HFF-Myc (cell line): Measurements from ENCODE around the gene CDKN2B.

ENCODE experiments used
- DNase-seq: peaks from one replicate; pipeline ENCODE4 v3.0.0-alpha.2; 2011; ENCODE audit warnings: low read depth; ENCODE audit errors: extremely low read depth
- H3K4me3 ChIP-seq: replicated peaks from 2 replicates; pipeline ENCODE4 v1.5.1; 2011; ENCODE audit warnings: low read depth, mild to moderate bottlenecking, control low read depth, low read length
- TF ChIP-seq, protein P1 (sequence below): IDR thresholded peaks from 2 replicates; pipeline ENCODE4 v1.5.1; 2012; ENCODE audit warnings: mild to moderate bottlenecking, low read depth, low read length, control low read depth; ENCODE audit errors: missing control alignments

CDKN2B gene

DNA sequence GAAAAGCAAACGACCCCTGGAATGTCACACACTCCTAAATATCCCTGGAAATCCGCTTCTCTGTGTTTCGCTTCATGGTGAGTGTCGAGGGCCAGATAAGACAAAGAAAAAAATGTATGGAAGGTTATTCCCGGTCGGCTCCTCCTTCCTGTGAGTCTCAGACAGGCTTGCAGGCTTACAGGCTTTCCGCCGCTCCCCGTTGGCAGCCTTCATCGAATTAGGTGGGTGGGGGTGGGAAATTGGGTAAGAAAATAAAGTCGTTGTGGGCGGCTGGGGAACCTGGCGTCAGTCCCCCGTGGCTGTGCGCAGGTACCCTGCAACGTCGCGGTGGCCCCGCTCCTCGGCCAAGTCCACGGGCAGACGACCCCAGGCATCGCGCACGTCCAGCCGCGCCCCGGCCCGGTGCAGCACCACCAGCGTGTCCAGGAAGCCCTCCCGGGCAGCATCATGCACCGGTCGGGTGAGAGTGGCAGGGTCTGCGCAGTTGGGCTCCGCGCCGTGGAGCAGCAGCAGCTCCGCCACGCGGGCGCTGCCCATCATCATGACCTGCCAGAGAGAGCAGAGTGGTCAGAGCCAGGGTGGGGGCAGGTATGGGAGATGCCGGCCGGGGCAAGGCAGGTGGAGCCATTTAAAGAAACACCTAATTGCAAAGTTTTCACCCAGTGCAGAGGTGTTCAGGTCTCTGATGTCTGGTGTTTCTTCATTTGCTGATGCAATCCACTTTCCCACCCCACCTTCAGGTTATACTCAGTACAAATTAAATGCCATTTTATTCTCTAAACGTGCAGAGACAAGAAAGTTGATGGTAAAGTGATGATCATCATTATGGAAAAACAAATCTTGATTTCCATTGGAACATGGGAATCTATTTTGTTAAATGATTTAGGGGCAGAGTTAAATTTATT, 3.2 kb downstream of the CDKN2B start:
- TF ChIP-seq, protein P1, sequence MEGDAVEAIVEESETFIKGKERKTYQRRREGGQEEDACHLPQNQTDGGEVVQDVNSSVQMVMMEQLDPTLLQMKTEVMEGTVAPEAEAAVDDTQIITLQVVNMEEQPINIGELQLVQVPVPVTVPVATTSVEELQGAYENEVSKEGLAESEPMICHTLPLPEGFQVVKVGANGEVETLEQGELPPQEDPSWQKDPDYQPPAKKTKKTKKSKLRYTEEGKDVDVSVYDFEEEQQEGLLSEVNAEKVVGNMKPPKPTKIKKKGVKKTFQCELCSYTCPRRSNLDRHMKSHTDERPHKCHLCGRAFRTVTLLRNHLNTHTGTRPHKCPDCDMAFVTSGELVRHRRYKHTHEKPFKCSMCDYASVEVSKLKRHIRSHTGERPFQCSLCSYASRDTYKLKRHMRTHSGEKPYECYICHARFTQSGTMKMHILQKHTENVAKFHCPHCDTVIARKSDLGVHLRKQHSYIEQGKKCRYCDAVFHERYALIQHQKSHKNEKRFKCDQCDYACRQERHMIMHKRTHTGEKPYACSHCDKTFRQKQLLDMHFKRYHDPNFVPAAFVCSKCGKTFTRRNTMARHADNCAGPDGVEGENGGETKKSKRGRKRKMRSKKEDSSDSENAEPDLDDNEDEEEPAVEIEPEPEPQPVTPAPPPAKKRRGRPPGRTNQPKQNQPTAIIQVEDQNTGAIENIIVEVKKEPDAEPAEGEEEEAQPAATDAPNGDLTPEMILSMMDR = no peak
- H3K4me3 ChIP-seq = peak overlapping the region; percentile 36
- DNase-seq = no peak

DNA sequence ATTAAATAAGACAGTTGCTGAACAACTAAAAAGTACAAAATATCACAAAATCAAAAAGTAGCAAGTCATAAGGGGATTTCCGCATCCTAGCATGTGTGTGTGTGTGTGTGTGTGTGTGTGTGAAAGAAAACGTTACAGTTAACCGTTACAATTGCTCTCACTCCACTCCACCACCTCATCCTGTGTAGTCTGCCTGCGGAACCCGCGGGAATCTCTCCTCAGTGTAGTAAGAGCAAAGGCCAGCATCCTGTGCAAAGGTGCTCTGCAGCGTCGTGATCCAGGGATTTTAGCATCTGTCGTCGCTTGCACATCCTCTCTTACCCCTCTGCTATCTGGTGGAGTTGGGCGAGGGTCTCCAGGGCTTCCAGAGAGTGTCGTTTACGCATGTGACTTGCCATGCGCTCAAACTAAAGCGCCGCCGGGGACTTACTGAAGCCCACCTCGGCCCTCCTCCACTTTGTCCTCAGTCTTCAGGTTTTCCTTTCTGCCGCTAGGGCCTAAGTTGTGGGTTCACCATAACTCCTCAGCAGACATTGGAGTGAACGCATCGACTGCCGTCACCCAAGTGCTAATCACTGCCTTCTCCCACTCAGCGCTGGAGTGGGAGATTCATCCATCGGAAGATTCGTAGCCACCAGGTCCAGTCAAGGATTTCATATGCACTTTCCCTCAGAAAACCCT, 3.9 kb downstream of the CDKN2B start:
- peak overlapping the region; percentile 36 for H3K4me3 ChIP-seq
- no peak for DNase-seq
- TF ChIP-seq, protein P1 = no peak

DNA sequence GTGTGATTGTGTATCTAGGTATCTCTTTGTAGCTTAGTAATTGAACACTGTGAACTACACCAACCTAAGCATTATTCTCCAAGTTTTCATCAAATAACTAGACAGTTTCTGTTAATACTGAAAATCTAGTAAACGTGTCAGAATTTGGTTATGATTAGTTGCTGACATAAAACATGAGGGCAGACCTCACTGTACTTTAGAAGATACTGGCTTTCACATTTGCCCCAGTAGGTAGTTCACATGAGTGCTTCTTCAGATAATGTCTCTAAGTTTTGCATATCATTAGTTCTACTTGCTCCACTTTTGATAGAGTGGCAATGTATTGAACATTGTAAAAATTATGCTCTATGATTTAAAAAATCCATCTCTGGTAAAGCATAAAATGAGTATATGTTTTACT, 7.1 kb downstream of the CDKN2B start:
- TF ChIP-seq, protein P1 = no peak
- H3K4me3 ChIP-seq = no peak overlapping the region
- DNase-seq = no peak

DNA sequence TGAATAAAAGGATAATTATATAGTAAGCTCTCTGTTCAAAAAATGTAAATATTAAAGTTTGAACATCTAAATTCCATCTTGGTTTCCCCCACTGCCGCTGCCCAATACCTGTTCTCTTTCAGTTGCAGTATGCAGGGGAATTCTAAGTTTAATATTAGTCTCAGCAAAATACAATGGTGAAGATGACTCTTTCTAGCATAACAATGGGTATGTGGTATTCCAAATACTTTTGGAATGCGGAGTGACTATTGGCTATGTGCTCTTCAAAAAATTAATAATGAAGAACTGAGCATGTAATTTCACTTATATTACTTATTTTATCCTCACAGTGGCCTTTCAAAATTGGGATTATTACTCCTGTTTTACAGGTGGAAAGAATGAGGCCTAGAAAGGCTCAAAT, 11.1 kb downstream of the CDKN2B start:
- no peak overlapping the region for H3K4me3 ChIP-seq
- TF ChIP-seq, protein P1 = no peak
- no peak for DNase-seq

DNA sequence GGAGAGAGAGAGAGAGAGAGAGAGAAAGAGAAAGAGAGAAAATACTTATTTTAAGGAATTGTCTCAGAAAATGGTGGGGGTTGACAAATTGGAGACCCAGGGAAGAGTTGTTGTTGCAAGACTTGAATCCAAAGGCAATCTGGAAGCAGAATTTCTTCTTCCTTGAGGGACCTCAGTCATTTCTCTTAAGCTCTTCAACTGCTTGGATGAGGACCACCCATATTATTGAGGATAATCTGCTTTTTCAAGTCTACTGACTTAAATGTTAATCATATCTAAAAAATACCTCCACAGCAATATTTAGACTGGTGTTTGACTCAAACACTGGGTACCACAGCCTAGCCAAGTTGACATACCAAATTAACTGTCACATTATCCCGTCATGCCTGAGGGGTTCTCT, 11.6 kb downstream of the CDKN2B start:
- H3K4me3 ChIP-seq = no peak overlapping the region
- DNase-seq = no peak
- TF ChIP-seq, protein P1 = no peak

DNA sequence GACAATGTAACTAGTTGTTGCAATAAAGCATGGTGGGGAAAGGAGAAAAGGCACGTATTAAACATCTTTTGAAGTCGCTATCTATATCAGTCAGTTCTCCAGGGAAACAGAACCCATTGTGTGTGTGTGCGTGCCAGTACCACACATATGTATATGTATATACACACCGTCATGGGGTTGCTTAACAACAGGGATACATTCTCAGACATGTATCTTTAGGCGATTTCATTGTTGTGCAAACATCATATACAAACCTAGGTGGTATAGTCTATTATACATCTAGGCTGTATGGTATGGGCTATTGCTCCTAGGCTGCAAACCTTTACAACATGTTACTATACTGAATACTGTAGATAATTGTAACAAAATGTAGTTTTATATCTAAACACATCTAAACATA, 12.2 kb downstream of the CDKN2B start:
- H3K4me3 ChIP-seq = peak overlapping the region; percentile 93
- TF ChIP-seq, protein P1 = no peak
- no peak for DNase-seq
